NT2/D1 (cell line): ENCODE measurements around the gene LRRC4B.

ENCODE experiments used
- YY1 ChIP-seq: IDR thresholded peaks from 2 replicates; pipeline ENCODE4 v1.6.1; 2011; ENCODE audit not compliant: insufficient read length, insufficient read depth
- ZNF274 ChIP-seq: IDR thresholded peaks from 2 replicates; pipeline ENCODE4 v1.6.1; 2011; ENCODE audit warnings: mild to moderate bottlenecking, low read depth, low read length

DNA sequence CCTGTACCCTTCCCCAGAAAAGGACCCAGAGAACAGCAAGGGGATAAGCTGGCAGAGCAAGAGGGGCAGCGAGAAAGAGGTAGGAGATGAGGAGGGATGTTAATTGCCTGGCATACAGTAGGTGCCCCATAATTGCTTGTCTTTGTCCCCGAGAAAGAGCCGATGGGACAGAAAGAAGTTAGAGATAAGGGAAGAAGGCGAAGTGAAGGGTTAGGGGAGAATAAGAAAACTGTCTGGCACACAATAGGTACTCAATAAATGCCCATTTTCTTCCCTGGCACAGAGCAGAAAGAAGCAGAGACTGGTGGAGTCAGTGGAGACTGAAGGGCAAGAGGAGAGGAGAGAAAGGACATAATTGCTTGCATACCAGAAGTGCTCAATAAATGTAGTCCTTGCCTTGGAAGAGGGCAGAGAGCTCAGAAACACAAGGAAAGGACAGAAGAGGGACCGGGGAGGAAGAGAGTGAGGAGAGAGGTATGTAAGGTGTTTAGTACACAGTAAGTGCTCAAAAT is 73.2 kb downstream of the LRRC4B start:
- TF ChIP-seq ZNF274 = no peak
- no peak for TF ChIP-seq YY1
